Activated CD4-positive, alpha-beta T cell treated with anti-CD3 and anti-CD28 coated beads, Interleukin-2, amount 50 U/mL, for 24 hours (primary cell): Measurements from ENCODE around the gene CSNK2A1.

Experiments used
- DNase-seq, 2 donors: peaks; one replicate each; pipeline ENCODE4 v3.0.0-alpha.2; 2020; ENCODE audit warnings: low read depth in 1 of 2, low spot score in 1 of 2

Gene CSNK2A1

GRCh38 chr20:564192-564591 is 20.6 kb upstream of the CSNK2A1 start:
- DNase-seq: no peak

GRCh38 chr20:563187-563586 is 19.6 kb upstream of the CSNK2A1 start:
- DNase-seq: no peak

- no peak for DNase-seq
Measured at GRCh38 chr20:562232-562897, 18.8 kb upstream of the CSNK2A1 start.

- DNase-seq: peak; percentile 15 to 41
Measured at GRCh38 chr20:561437-562231, 18.0 kb upstream of the CSNK2A1 start.

GRCh38 chr20:560680-561079 is 17.1 kb upstream of the CSNK2A1 start:
- no peak for DNase-seq

- DNase-seq: no peak
Measured at GRCh38 chr20:558117-558516, 14.5 kb upstream of the CSNK2A1 start.

GRCh38 chr20:556984-557383 is 13.4 kb upstream of the CSNK2A1 start:
- no peak for DNase-seq

- no peak for DNase-seq
Measured at GRCh38 chr20:555976-556385, 12.4 kb upstream of the CSNK2A1 start.

- DNase-seq: no peak
Measured at GRCh38 chr20:550611-551010, 7.0 kb upstream of the CSNK2A1 start.

- DNase-seq: no peak
Measured at GRCh38 chr20:549722-550496, 6.3 kb upstream of the CSNK2A1 start.

GRCh38 chr20:548906-549305 is 5.3 kb upstream of the CSNK2A1 start:
- no peak for DNase-seq

- DNase-seq: no peak
Measured at GRCh38 chr20:547394-547793, 3.8 kb upstream of the CSNK2A1 start.

GRCh38 chr20:546353-546752 is 2.8 kb upstream of the CSNK2A1 start:
- no peak for DNase-seq

GRCh38 chr20:544153-544725 is 649 bp upstream of the CSNK2A1 start:
- no peak for DNase-seq

- DNase-seq: peak; percentile 1 to 10
Measured at GRCh38 chr20:542777-543368, 717 bp downstream of the CSNK2A1 start.

- no peak for DNase-seq
Measured at GRCh38 chr20:540391-541201, 3.0 kb downstream of the CSNK2A1 start.

- no peak for DNase-seq
Measured at GRCh38 chr20:539848-540247, 3.7 kb downstream of the CSNK2A1 start.

- DNase-seq: no peak
Measured at GRCh38 chr20:539191-539590, 4.4 kb downstream of the CSNK2A1 start.

- DNase-seq: no peak
Measured at GRCh38 chr20:537983-538382, 5.6 kb downstream of the CSNK2A1 start.

- DNase-seq: no peak
Measured at GRCh38 chr20:536426-537010, 7.1 kb downstream of the CSNK2A1 start.
